ENCODE data around the gene DDIAS.
"Not testable (repeated sequence)": the region's sequence is repeated elsewhere in the genome, so short reads cannot be mapped to it uniquely, and the experiment has no call there.

The DDIAS gene, protein sequence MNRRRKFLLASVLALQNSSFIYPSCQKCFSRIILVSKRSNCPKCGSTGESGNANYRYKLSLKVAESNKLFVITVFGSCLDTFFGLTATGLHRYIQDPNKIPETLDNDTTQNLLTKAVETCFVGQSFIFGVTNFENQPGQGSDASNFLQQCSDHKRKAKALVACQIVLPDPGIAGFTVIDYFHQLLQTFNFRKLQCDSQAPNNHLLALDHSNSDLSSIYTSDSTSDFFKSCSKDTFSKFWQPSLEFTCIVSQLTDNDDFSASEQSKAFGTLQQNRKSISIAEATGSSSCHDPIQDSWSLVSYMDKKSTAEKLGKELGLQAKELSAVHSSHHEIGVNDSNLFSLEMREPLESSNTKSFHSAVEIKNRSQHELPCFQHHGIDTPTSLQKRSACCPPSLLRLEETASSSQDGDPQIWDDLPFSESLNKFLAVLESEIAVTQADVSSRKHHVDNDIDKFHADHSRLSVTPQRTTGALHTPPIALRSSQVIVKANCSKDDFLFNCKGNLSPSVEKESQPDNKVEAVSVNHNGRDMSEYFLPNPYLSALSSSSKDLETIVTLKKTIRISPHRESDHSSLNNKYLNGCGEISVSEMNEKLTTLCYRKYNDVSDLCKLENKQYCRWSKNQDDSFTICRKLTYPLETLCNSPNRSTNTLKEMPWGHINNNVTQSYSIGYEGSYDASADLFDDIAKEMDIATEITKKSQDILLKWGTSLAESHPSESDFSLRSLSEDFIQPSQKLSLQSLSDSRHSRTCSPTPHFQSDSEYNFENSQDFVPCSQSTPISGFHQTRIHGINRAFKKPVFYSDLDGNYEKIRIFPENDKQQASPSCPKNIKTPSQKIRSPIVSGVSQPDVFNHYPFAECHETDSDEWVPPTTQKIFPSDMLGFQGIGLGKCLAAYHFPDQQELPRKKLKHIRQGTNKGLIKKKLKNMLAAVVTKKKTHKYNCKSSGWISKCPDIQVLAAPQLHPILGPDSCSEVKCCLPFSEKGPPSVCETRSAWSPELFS

DNA sequence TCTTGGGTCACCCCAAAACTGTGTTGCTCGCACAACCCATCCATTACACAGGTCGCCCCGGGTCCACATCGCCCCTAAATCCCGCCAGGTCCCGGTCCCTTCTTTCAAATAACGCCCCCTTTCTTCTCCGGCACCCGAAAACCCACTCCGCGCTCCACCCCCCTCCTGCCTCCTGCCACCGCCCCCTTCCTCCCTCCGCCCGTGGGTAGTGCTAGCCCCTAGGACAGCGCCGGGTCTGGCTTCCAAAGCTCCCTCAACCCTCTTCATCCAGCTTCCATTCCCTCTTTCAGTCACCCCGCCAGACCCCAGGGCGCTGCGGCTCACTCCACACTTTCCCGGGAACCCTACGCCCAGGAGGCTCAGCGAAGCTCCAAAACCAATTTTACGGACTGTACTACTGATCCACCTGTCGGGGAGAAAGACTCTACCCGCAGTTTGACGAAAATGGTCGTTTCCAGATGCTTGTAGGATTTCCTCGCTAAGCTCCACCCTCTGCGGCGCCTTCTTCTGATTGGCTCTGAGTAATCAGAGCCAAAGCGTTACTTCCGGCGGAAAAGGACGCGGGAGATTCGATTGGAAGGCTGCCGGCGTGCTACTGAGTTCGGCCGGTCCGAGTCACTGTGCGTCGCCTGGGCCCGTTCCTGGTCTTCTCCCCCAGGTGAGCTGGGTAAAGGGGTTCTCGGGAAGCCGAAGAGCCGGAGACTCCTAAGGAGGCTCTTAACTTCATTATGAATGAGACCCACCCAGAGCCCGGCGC is at the start of gene DDIAS:
DDIAS (plus strand) TSS at position 572 of the 757 bp plus-strand sequence. CDS start 13,003 bp downstream, outside the sequence.
- ChIA-PET POLR2A (interaction anchor here (0.7 to 2.2 kb wide), 24 partner anchors 9 to 385 kb away, joined by 3 to 18 read pairs (median 4); partner anchors contain the start of genes ANKRD42, CCDC90B, FAM181B and PCF11), CTCF (interaction anchor here (0.5 to 1.5 kb wide), 5 partner anchors 34 to 917 kb away, joined by 3 to 10 read pairs (median 3); partner anchors contain the start of gene RAB30)
- TF ChIP-seq BHLHE40 (IDR thresholded peaks at IDR 0.05; ENCODE audit: borderline replicate concordance) (peak; percentile 59), TARDBP (IDR thresholded peaks at IDR 0.05) (no peak), ELF4 (IDR thresholded peaks at IDR 0.05) (no peak; the same call in 1 of the 2 replicates), L3MBTL2 (conservative IDR thresholded peaks at IDR 0.05) (peak; percentile 91), SP1 (IDR thresholded peaks at IDR 0.05) (no peak), FOXM1 (IDR thresholded peaks at IDR 0.05; ENCODE audit: borderline replicate concordance) (no peak)
- peak; percentile 90 for DNase-seq (ENCODE audit: extremely low spot score)

DNA sequence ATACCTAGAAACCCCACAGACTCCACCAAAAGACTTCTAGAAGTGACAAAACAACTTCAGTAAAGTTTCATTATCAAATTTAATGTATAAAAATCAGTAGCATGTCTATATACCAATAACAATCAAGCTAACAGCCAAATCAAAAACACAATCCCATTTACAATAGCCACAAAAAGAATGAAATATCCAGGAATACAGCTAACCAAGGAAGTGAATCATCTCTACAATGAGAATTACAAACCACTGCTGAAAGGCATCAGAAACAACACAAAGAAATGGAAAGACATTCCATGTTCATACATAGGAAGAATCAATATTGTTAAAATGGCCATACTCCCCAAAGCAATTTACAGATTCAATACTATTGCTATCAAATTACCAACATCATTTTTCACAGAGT is 47.3 kb upstream of the DDIAS start:
- DNase-seq (ENCODE audit: extremely low spot score), result no peak
- ChIA-PET POLR2A (no interaction called here), CTCF (no interaction called here)
- TF ChIP-seq ZNF384 (IDR thresholded peaks at IDR 0.05), result no peak
- no peak for TF ChIP-seq NFRKB (IDR thresholded peaks at IDR 0.05)
- TF ChIP-seq FOXK2 (IDR thresholded peaks at IDR 0.05), result no peak
- TF ChIP-seq TARDBP (IDR thresholded peaks at IDR 0.05), result no peak
- no peak for TF ChIP-seq LEF1 (IDR thresholded peaks at IDR 0.05; ENCODE audit: borderline replicate concordance)
- TF ChIP-seq FOXM1 (IDR thresholded peaks at IDR 0.05; ENCODE audit: borderline replicate concordance), result no peak
- no peak for TF ChIP-seq ELF4 (IDR thresholded peaks at IDR 0.05)
- no peak for TF ChIP-seq BHLHE40 (IDR thresholded peaks at IDR 0.05; ENCODE audit: borderline replicate concordance)
- TF ChIP-seq SP1 (IDR thresholded peaks at IDR 0.05), result no peak
- TF ChIP-seq, protein P1, sequence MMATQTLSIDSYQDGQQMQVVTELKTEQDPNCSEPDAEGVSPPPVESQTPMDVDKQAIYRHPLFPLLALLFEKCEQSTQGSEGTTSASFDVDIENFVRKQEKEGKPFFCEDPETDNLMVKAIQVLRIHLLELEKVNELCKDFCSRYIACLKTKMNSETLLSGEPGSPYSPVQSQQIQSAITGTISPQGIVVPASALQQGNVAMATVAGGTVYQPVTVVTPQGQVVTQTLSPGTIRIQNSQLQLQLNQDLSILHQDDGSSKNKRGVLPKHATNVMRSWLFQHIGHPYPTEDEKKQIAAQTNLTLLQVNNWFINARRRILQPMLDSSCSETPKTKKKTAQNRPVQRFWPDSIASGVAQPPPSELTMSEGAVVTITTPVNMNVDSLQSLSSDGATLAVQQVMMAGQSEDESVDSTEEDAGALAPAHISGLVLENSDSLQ (IDR thresholded peaks at IDR 0.05), result no peak
- TF ChIP-seq CTBP1 (IDR thresholded peaks at IDR 0.05; ENCODE audit: borderline replicate concordance), result no peak
- TF ChIP-seq SUZ12 (IDR thresholded peaks at IDR 0.05), result no peak
- no peak for TF ChIP-seq L3MBTL2 (conservative IDR thresholded peaks at IDR 0.05)

DNA sequence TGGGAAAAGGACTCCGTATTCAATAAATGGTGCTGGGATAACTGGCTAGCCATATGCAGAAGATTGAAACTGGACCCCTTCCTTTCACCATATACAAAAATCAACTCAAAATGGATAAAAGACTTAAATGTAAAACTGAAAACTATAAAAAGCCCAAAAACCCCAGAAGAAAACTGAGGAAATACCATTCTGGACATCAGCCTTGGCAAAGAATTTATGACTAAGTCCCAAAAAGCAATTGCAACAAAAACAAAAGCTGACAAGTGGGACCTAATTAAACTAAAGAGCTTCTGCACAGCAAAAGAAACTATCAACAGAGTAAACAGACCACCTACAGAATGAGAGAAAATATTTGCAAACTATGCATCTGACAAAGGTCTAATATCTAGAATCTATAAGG is 46.6 kb upstream of the DDIAS start:
- CTCF ChIA-PET; POLR2A ChIA-PET; DNase-seq (ENCODE audit: extremely low spot score): not testable (repeated sequence)

DNA sequence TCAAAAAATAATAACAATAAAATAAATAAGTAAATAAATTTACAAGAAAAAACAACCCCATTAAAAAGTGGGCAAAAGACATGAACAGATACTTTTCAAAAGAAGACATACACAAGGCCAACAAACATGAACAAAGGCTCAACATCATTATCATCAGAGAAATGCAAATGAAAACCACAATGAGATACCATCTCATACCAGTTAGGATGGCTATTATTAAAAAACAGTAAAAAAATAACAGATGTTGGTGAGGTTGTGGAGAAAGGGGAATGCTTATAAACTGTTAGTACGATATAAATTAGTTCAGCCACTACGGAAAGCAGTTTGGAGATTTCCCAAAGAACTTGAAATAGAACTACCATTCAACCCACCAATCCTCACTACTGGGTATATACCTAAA is 45.9 kb upstream of the DDIAS start:
- POLR2A ChIA-PET, result no interaction called here
- TF ChIP-seq ARNT (IDR thresholded peaks at IDR 0.05) (no peak), SP1 (IDR thresholded peaks at IDR 0.05) (no peak), FOXK2 (IDR thresholded peaks at IDR 0.05) (no peak), FOXM1 (IDR thresholded peaks at IDR 0.05; ENCODE audit: borderline replicate concordance) (no peak), LEF1 (IDR thresholded peaks at IDR 0.05; ENCODE audit: borderline replicate concordance) (no peak), HDGF (IDR thresholded peaks at IDR 0.05; ENCODE audit: borderline replicate concordance) (no peak), FOXA1 (IDR thresholded peaks at IDR 0.05) (no peak), BHLHE40 (IDR thresholded peaks at IDR 0.05; ENCODE audit: borderline replicate concordance) (no peak), TARDBP (IDR thresholded peaks at IDR 0.05) (no peak), NFRKB (IDR thresholded peaks at IDR 0.05) (no peak), ELF4 (IDR thresholded peaks at IDR 0.05) (no peak), SUZ12 (IDR thresholded peaks at IDR 0.05) (no peak), CTBP1 (IDR thresholded peaks at IDR 0.05; ENCODE audit: borderline replicate concordance) (no peak), L3MBTL2 (conservative IDR thresholded peaks at IDR 0.05) (no peak), ZNF384 (IDR thresholded peaks at IDR 0.05) (no peak)
- TF ChIP-seq, protein P1 (IDR thresholded peaks at IDR 0.05), result no peak
- CTCF ChIA-PET, result interaction anchor here (1.2 kb wide), 1 partner anchor 12 kb away, joined by 3 read pairs; no protein-coding TSS in a partner anchor
- DNase-seq (ENCODE audit: extremely low spot score), result no peak

DNA sequence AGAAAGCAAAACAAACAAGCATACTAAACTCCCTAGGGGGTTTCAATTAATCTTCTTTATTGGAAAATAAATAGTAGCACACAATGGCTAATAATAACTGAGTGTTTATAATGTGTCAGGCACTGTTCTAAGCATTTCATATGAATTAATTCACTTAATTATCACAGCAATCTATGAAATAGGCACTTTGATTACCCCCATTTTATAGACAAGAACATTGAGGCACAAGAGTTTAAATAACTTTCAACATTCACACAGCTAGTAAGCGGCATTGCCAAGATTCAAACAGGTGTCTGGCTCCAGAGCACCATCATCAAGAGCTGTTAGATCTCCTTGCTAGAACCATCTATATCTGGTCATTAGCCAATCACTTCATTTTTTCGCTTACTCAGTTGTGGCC is 44.4 kb upstream of the DDIAS start:
- CTCF ChIA-PET, result no interaction called here
- no peak for DNase-seq (ENCODE audit: extremely low spot score)
- POLR2A ChIA-PET, result no interaction called here
- TF ChIP-seq BHLHE40 (IDR thresholded peaks at IDR 0.05; ENCODE audit: borderline replicate concordance) (no peak), HDGF (IDR thresholded peaks at IDR 0.05; ENCODE audit: borderline replicate concordance) (no peak)
- TF ChIP-seq, protein P1 (IDR thresholded peaks at IDR 0.05), result peak; percentile 17; the same call in 1 of the 2 replicates
